CD4-positive, alpha-beta T cell treated with Interleukin-21 for 1 hour (primary cell): ENCODE data around the gene LRRC3C.
A peak's percentile ranks its signal among the peaks of the same experiment; 100 is the strongest.
"Not testable (repeated sequence)": the region's sequence is repeated elsewhere in the genome, so short reads cannot be mapped to it uniquely, and the experiment has no call there.

Experiments used
- DNase-seq: peaks from one replicate; pipeline ENCODE4 v3.0.0-alpha.2; 2020

Gene LRRC3C

DNA sequence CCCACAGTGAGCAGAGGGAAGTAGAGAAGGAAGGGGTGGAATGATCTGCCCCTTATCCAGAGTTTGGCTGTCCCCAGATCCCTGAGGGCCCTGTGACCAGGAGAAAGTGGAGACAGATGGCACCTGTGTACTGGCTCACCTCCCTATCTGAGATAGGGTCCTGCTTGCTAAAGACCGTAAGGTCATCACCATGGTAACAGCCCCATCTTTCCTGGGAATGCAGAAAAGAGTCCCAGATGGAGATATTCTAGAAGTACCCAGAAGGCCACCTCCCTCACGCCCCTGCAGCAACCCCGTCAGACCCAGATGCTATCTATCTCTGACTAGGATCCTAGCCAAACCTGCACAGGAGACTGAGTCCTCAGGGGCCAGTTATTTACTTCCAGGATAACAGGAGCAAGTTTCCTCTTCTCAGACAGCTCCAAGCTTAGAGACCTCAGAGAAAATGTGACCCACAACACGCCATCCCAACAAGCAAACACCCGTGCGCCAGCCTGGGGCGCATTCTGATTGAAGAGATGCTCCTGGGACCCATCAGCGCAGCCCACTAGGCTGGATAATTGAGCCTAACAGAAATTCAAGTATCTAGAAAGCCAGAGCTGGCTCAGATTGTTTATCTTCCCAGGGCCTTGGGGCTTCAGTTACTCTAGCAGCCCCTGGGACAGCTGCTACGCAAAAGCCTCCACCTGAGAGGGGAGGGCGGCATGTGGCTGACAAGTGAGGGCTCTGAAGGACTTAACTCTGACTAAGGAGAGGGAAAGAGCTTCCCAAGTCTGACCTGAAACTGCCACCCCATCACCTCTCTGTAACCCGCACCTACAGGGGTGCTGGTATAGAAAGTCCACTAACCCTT lies 2.0 kb upstream of the LRRC3C start:
- peak; percentile 9 for DNase-seq

DNA sequence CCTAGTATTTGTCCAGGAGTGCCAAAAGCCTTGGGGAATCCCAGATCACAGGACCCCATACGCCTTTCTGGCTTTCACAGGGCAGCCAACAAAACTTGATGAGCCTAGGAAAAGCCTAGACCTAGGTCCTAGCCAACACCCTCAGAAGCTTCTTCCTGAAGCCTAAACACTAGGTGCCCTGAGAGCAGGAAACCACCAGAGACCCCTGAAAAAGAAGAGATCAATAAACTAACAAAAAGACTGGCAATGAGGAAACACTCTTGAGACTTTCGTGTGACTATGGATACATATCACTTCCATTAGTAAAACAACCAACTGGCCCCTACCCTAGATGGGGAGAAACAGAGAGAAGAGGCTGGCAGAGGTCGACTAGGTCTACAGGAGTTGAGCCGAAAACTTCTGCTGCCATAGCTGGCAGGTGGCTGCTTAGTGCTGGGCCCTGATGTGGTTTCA lies 1.4 kb upstream of the LRRC3C start:
- DNase-seq: no peak

DNA sequence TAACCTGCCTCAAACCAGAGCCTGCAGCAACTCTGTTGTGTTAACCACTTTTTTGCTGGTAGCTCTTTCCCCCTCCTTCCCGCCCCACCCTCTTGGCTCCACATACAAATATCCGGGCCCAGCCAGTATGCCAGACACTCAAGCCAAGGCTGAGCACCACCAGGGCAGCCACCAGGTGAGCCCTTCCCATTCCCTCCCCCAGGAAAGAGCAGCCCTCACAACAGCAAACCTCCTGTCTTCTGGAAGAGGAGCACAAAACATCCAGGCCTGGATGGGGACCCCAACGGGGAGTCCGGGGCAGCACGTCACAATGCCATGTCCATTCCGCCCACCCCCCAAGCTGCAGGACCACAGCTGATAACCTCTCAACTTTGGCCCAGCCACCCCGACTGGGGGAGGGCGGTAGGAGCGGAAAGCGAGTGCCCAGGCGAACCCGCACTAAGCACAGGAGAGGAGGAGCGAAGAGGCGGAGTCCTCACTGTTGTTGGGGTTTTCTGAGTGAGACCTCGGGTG lies 888 bp upstream of the LRRC3C start:
- peak; percentile 75 for DNase-seq

DNA sequence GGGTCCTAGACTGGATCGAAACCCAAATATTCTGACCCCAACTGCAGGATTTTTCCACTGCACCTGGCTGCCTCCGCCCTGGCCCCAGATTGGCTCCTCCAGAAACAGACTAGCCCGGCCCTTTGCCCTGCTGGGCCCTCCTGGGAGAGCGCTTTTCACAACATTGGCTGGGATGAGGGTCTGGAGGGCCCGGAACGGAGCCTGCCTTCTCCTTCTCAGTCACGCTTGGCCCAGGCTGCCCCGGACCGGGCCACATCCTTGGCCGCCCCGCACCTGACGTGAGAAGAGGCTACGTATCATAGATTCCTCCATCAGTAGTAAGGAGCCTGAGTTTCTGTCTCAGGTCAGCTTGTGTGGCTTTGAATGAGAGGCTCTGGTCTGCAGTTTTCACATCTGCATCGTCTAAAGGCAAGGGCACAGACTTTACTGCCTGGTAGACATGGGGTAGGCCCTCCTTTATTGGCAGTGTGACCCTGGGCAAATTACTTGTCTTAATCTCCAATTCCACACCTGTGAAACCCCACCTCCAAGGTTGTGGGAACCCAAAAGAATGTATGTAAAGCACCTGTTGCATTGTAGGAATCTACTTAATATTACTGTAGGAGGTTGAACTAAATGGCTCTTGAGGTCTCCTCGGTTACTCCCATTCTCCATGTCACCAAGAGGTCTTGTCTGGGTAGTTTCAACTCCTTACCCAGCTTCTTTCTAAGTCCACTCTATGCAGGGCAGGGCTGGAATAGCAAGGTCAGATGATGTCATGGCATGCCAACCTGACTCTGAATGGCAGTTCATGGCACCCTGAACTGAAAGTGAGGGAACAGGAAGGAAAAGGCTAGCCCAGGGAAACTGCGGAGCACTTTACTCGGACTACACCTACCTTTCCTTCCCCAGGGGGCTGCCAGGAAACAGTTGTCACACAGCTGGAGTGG lies 661 bp downstream of the LRRC3C start:
- no peak for DNase-seq

DNA sequence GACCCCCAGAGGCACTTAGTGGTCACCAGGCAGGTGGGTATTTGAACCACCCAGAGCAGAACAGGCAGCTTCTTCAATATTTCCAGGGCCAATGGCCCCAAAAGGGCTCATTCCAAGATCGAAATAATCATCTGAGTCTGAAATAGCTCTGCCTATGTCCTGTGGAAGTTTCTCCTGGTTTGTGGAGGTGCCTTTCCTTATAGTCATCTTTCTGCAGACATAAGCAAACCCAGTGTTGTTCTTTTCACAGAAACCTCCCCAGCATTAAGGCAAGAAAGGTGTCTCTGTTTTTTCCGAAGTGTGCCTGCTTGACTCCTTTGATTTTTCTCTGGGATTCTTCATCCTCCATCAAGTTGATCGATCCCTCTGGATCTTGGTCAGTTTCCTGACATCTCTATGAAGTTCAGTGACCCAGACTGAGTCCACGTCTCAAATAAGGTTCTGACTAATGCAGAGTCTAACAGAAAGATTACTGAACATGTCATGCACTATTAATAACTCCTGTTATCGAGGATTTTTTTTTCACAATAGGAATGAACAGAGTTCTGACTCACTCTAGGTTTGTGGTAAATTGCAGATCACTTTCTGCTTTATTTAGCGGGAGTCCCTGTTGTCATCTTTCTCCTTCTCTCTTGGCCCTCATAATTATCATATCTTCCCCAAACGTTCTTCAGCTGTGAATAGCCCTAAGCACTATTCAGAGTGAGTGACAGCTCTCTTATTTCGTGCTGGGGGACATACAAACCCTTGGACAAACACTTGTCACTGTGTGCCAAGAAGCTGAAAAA lies 1.5 kb downstream of the LRRC3C start:
- no peak for DNase-seq

DNA sequence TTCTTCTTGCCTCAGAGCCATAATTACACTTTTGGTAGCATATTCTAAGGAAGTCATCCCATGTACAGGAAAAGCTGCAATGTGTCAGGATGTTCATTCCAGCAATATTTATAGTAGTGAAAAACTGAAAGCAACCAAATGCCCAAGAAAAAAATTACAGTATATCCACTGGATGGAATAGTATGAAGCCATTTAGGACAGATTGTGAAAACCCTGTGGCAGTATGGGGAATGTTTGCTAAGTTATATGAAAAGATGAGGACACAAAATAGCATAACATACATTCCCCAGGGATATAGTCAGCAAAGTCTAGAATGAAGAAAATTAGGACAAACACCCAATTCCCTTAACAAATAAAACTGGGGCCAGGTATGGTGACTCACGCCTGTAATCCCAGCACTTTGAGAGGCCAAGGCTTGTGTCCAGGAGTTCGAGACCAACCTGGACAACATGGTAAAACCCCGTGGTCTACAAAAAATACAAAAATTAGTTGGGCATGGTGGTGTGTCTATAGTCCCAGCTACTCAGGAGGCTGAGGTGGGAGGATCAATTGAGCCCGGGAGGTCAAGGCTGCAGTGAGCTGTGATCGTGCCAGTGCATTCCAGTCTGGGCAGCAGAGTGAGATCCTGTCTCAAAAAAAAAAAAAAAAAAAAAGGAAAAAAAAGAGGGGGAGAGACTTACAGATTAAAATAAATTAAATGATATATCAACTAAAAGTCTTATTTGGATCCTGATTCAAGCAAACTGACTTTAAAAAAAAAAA lies 2.3 kb downstream of the LRRC3C start:
- no peak for DNase-seq

DNA sequence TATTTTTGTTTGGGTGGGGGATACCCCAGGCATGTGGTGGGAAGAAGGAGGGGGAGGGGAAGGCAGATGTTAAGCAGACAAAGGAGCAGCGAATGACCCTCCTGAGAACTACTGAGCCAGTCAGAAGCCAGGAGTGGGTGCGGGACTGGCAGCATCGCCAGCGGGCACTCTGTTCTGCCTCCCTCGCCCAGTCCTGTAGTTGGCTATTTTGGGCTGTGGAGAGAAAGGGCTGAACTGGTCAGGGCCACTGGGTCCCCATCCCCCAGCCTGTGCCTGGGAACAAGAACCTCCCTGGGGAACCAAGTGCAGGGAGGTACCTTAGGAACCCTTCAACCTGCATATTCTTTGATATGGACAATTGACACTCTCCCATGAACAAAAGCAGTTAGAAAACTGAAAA lies 6.4 kb downstream of the LRRC3C start:
- DNase-seq: no peak

DNA sequence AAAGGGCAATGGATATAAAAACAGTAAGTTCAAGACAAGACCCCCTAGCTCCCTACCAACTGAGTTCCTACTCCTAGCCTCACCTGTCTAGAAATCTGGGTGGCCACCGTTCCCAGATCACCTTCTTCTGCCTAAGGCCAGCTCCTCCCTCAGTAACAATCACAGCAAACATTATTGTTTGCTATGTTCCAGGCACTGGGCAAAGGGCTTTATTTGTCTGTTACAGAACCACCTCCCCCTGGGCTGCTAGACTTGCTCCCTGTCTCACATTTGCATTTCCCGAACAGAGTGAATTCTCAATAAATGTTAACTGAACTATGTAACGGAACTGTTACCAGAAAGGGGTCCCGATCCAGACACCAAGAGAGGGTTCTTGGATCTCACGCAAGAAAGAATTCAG lies 6.8 kb downstream of the LRRC3C start:
- no peak for DNase-seq

DNA sequence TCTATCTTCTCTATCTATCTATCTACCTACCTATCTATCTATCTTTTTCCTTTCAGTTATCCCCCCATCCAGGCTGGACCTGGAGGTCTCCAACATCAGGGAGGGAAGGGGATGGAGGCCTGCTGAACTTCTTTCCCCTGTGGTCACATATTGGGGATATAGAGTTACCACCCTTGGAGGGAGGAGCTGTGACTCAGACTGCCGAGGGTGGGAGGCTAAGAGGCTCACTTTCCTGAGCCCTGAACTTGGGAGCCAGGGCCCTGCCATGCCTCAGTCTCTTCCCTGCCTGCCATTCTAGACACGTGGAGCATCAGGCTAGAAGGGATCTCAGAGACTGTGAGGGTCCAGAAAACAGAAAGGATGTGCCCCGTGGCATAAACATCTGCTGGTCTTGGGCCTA lies 8.4 kb downstream of the LRRC3C start:
- no peak for DNase-seq

DNA sequence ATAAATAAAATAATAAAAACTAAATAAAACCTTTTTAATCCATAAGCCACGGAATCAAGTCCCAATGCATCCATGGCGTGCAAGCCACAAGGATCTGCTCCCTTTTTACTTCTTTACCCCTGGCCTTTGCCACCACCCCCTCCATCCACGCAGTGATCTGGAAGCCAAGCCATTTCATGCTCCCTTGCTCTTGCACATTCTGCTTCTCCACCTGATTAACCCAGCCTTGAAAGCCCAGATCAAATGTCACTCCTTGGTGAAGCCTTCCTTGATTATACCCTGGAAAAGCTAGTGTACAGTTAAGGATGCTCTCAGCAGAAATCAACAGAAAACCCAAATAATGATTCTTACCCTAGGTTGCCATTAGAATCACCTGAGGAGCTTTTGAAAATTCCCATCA lies 9.9 kb downstream of the LRRC3C start:
- no peak for DNase-seq

DNA sequence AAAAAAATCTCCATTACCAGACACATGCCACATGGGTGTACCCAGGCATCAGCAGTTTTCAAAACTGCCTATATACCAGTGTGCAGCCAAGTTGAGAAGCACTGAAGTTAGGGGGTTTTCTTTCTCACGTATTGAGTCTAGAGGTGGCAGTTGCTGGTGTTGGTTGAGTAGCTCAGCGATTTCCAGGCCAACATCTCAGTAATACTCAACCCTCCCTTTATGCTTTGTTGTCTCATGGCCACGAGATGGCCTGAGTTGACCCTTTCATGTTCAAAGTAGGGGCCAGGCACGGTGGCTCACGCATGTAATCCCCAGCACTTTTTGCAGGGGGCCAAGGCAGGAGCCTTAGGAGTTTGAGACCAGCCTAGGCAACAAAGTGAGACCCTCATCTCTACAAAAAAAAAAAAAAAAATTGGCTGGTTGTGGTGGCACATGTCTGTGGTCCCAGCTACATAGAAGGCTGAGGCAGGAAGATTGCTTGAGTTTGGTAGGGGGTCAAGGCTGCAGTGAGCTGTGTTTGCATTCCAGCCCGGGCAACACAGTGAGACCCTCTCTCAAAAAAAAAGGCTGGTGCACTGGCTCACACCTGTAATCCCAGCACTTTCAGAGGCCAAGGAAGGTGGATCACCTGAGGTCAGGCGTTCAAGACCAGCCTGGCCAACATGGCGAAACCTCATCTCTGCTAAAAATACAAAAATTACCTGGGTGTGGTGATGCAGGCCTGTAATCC lies 10.8 kb downstream of the LRRC3C start:
- no peak for DNase-seq

DNA sequence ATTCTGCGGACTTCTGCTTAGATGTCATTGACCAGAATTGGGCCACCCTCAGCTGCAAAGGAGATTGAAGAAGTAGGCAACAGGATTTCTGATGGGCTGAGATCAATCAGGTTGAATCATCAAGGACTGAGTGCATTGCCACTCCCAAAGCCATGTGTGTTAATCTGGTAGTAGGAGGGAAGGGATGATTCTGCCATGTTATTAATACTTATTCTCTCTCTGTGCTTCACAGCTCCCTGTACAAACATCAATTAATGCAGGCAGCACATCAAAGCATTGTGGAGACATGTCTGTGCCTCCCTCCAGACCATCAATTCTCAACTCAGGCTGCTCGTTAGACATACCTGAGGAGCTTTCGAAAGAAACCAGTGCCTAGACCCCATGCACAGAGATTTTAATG lies 11.6 kb downstream of the LRRC3C start:
- DNase-seq: no peak

DNA sequence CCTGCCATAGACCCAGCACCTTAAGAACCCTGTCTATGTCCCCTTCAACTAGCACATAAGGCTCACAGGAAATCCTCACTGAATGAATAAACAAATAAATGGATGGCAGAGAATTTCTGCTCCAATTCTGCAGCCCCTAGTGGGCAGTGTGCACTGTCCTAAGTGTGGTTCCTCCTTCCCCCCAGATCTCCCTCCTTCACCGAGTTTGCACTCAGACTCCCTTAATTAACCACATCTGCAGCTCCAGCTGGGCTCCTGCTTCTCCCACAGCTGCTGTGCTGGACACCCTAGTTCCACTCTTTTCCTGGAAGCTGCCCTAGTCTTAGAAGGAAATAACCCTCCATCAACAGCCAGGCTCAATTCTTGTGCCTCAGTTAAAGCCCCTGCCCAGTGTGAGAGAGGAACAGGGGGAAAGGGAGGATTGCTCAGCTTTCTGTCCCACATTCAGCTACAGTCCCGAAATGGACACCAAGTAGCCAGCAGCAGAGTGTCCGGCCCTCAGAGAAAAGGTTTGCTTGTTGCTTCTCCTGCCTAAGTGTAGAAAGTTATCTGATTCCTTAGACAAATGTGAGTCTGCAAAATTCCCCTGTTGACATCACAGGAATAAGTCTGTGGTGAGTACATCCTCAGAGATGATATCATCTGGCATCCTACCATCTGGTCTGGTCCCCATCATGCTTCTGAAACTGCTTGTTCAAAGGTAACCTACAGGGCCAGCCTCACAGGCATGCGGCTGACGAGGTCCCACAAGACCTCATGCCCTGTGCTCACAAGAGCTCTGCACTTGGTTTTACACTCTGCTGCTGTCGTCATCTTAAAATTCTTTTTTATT lies 12.3 kb downstream of the LRRC3C start:
- peak; percentile 51 for DNase-seq

DNA sequence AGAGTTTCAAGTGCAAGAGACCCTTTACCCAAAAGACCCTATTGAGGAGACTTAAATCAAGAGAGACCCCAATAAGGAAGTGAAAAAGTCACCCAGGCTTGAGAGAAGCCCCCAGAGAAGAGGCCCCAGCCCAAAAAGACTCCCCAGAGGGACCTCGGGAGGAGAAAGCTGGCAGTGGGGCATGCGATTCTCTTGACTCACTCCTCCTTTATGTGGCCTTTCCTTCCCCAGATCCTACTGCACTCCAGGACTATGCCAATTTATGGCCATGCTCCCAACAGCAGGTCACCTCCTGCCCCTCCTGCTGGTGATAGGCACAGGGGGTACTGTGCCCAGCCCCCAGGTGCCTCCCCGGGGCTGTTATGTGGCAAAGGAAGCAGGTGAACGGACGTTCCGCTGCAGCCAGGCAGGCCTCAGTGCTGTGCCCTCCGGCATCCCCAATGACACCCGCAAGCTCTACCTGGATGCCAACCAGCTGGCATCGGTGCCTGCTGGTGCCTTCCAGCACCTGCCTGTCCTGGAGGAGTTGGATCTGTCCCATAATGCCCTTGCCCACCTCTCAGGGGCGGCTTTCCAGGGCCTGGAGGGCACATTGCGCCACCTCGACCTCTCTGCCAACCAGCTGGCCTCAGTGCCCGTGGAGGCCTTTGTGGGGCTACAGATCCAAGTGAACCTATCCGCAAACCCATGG lies 16.3 kb downstream of the LRRC3C start:
- DNase-seq: no peak

DNA sequence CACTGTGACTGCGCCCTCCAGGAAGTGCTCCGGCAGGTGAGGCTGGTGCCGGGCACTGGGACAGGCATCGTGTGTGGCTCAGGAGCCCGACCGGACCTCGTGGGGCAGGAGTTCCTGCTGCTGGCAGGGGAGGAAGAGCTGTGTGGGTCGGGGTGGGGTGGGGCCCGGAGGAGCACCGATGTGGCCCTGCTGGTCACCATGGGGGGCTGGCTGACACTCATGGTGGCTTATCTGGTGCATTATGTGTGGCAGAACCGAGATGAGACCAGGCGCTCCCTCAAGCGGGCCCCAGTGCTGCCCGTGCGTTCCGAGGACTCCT lies 16.8 kb downstream of the LRRC3C start:
- no peak for DNase-seq

DNA sequence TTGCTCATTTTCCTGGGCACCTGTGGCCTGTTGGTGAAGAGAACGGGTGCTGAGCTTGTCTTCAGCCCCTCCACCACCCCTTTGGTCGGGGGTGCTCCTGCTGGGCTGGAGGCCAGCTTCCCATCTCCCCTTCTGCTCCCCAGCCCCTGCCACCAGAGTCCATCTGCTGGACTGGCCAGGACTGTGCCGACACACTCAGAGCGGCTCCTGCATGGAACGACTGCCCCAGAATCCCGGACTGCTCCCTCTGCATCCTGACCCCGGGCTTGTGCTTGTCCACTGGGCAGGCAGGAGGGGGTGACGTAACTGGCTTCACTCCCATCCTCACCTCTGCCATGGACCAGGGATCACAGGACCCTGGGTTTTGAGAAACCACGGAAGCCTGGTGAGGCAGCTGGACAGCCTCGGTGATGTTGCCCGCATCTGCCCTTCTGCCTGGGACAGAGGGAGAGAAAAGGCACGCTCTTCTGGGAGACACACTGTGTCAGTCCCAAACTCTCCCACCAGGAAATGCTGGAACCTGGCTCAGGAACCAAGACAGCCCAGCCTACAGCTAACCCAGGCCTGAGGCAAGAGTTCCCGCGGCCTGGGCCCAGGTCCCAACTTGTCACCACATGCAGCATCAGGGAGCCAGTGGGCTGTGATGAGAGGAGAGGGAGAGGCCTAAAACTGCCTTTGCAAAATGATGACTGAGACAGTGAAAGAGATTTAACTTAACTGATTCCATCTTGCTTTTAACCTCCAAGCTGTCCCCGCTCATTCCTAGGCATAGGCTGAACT lies 19.2 kb downstream of the LRRC3C start:
- no peak for DNase-seq

DNA sequence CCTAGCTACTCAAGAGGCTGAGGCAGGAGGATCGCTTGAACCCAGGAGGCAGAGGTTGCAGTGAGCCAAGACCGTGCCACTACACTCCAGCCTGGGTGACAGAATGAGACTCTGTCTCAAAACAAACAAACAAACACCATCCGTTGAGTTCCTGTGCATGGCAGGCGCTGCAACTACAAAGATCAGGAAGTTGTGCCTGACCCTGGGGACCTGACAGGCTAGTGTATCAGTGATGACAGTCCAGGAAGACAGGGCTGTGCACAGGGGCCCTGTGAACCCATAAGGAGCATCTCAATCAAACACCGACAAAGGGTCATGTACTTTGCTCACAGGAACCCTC lies 20.9 kb downstream of the LRRC3C start:
- not testable (repeated sequence) for DNase-seq

DNA sequence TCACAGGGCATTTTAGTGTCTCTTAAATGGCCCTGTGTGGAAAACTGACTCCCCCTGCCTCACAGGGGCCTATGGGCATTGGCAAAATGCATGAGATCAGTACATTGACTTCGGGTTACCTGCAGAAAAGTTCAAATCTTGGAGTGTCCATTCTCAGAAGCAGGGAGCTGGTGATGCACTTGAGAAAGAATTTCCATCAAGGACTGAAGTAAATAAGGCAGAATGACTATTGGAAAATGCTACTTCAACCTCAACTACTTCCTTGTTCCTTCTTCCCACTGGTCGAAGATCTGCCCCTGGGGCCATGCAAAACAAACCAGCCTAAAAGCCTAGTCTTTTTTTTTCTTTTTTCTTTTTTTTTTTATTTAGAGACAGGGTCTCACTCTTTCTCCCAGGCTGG lies 21.5 kb downstream of the LRRC3C start:
- no peak for DNase-seq

DNA sequence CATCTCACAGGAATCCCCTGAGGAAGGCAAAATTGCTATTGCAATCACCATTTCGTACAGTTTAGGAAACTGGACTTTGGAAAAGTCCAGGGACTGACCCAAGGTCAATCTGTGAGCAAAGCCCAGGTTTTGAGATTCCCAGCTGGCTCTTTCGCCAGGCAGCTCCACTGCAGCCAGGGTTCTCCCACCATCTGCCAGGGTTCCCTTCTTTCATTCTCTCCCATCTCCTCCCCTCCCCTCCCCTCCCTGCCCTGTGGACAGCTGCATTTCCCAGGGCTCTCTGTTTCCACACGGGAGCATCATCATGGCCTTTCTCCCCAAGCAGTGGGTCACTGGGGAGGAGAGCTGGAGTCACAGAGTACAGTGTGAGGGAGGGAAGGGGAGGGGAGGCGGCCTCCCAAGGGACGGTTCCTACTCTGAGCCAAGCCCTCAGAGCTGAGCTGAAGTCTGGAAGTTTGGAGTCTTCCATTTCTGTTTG lies 23.4 kb downstream of the LRRC3C start:
- no peak for DNase-seq
